Ectodermal cell (in vitro differentiated cells): ENCODE data around the gene NLRP7.
"Not testable (repeated sequence)": the region's sequence is repeated elsewhere in the genome, so short reads cannot be mapped to it uniquely, and the experiment has no call there.

Experiments used
- H3K27ac ChIP-seq: 2 replicates; pipeline ENCODE4 v1.7.0; 2013; ENCODE audit warnings: mild to moderate bottlenecking, low read depth, low read length; ENCODE audit not compliant: insufficient read depth, poor library complexity, severe bottlenecking
- H3K27me3 ChIP-seq: 2 replicates; pipeline ENCODE4 v1.7.0; 2013; ENCODE audit warnings: mild to moderate bottlenecking, low read length; ENCODE audit not compliant: insufficient read depth, control insufficient read depth, poor library complexity, severe bottlenecking
- H3K36me3 ChIP-seq: one replicate; pipeline ENCODE4 v1.7.0; 2013; ENCODE audit warnings: low read length; ENCODE audit not compliant: control insufficient read depth, insufficient read depth
- H3K4me1 ChIP-seq: one replicate; pipeline ENCODE4 v1.7.0; 2013; ENCODE audit warnings: low read length; ENCODE audit not compliant: control insufficient read depth, insufficient read depth
- H3K4me3 ChIP-seq: 2 replicates; pipeline ENCODE4 v1.7.0; 2013; ENCODE audit warnings: low read depth, low read length, control low read depth; ENCODE audit not compliant: insufficient read depth
- H3K9me3 ChIP-seq: 2 replicates; pipeline ENCODE4 v1.7.0; 2013; ENCODE audit warnings: mild to moderate bottlenecking, low read length, moderate library complexity; ENCODE audit not compliant: control insufficient read depth
- WGBS, 2 experiments: methylation state at CpG; one replicate each; pipeline ENCODE4 v1.1.7; 2013; ENCODE audit warnings: missing lambda C conversion rate in 2 of 2; 5-methylcytosine and 5-hydroxymethylcytosine counted together

The NLRP7 gene

GRCh38 chr19:54923276-54923675 lies 24.1 kb downstream of the NLRP7 start:
- H3K4me3 ChIP-seq: no peak overlapping the region
- no peaks in the 10 kb centered on the region for H3K27me3 ChIP-seq
- H3K4me1 ChIP-seq: no peaks in the 10 kb centered on the region
- no peaks in the 10 kb centered on the region for H3K36me3 ChIP-seq
- WGBS, 2 experiments: 89 to 90% methylated on average over 9 of the region's 9 CpGs
- H3K9me3 ChIP-seq: peaks cover 2% of the 10 kb centered on the region
- H3K27ac ChIP-seq: no peak overlapping the region

DNA sequence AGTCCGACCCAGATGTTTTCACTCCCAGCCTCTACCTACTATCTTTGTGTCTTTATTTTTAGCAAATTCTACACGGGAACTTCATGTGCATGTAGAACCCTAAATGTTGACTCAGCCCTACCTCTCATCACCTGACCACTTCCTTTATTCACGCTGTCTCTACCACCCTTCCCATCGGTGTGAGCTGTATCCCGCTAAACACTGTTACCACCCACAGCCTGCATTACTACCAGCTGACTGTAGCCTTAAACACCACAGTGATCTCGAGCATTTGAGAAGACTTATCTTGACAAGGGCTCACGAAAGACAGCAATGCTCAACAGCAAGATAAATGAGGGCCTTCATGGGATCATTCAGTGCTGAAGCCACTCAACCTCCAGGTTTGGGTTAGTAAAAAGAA lies 26.2 kb downstream of the NLRP7 start:
- Histone ChIP-seq H3K27ac (no peak overlapping the region), H3K4me1 (no peaks in the 10 kb centered on the region), H3K27me3 (no peaks in the 10 kb centered on the region), H3K9me3 (no peaks in the 10 kb centered on the region), H3K4me3 (no peak overlapping the region), H3K36me3 (no peaks in the 10 kb centered on the region)
- 86 to 88% methylated on average over 7 of the region's 7 CpGs for WGBS, 2 experiments

DNA sequence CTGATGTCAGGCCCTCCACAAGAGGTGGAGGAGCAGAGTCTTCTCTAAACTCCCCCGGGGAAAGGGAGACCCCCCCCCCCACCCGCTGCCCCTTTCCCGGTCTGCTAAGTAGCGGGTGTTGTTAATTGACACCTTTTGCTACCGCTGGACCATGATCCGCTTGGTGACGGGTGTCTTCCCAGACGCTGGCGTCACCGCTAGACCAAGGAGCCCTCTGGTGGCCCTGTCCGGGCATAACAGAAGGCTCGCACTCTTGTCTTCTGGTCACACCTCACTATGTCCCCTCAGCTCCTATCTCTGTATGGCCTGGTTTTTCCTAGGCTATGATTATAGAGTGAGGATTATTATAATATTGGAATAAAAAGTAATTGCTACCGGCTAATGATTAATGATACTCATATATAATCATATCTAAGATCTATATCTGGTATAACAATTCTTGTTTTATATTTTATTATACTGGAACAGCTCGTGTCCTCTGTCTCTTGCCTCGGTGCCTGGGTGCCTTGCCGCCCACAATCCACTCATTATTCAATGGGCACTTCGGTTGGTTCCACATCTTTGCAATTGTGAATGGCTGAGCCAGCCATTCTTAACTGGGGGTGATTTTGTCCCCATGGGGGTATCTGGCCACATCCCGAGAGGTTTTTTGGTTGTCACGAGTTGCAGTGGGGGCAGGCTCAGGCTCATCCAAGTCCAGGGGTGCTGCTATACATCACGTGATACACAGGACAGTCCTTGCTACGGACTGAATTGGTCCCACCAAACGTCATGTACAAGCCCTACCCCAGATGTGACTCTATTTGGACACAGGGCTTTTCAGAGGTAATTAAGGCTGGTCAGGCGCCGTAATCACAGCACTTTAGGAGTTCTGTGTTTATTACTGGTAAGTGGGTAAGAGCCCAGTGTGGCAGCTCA lies 27.4 kb downstream of the NLRP7 start:
- H3K27ac ChIP-seq, H3K36me3 ChIP-seq, H3K9me3 ChIP-seq, H3K27me3 ChIP-seq, H3K4me3 ChIP-seq, H3K4me1 ChIP-seq: not testable (repeated sequence)
- WGBS, 2 experiments: 58 to 88% methylated on average over 11 to 17 of the region's 24 CpGs

- no peaks in the 10 kb centered on the region for H3K9me3 ChIP-seq
- WGBS, 2 experiments: 86% methylated on average over 9 of the region's 9 CpGs
- no peak overlapping the region for H3K27ac ChIP-seq
- no peaks in the 10 kb centered on the region for H3K27me3 ChIP-seq
- no peak overlapping the region for H3K4me3 ChIP-seq
- H3K4me1 ChIP-seq: no peaks in the 10 kb centered on the region
- no peaks in the 10 kb centered on the region for H3K36me3 ChIP-seq
These were observed 28.8 kb downstream of the NLRP7 start for GRCh38 chr19:54918499-54918898.

- no peak overlapping the region for H3K4me3 ChIP-seq
- H3K36me3 ChIP-seq: no peaks in the 10 kb centered on the region
- 88% methylated on average over 11 of the region's 11 CpGs for WGBS, 2 experiments
These were observed 30.5 kb downstream of the NLRP7 start for GRCh38 chr19:54916822-54917221.

DNA sequence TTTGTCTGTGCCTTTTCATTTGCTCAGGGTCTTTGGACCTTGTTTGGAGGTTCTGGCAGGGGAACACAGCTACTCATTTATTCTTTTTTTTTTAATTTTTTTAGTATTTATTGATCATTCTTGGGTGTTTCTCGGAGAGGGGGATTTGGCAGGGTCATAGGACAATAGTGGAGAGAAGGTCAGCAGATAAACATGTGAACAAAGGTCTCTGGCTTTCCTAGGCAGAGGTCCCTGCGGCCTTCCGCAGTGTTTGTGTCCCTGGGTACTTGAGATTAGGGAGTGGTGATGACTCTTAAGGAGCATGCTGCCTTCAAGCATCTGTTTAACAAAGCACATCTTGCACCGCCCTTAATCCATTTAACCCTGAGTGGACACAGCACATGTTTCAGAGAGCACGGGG lies 39.4 kb downstream of the NLRP7 start:
- WGBS, 2 experiments: no CpG with 5 or more reads among the region's 5 CpGs
- H3K9me3 ChIP-seq, H3K27ac ChIP-seq, H3K27me3 ChIP-seq, H3K4me3 ChIP-seq, H3K36me3 ChIP-seq, H3K4me1 ChIP-seq: not testable (repeated sequence)

More at GRCh38 chr19:54916822-54917221, 30.5 kb downstream of the NLRP7 start:
- Histone ChIP-seq H3K9me3 (no peaks in the 10 kb centered on the region), H3K4me1 (no peaks in the 10 kb centered on the region), H3K27me3 (no peaks in the 10 kb centered on the region), H3K27ac (no peak overlapping the region)

DNA sequence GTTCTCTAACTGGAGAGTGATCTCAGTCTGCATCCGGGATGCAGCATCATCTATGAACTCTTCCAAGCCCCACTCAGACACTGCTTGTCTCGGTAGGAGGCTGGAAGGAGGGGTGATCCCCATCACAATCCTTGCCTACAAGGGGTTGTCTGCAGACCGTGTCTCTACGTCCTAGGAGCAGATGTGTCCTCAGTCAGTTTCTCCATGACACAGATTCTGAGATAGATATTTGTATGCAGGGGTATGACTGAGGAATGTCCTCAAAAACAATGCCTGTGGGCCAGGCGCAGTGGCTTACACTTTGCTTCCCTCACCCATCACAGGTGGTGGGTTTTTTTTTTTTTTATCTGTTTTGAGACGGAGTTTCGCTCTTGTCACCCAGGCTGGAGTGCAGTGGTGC lies 40.5 kb downstream of the NLRP7 start:
- H3K4me1 ChIP-seq: no peaks in the 10 kb centered on the region
- H3K36me3 ChIP-seq: no peaks in the 10 kb centered on the region
- no peaks in the 10 kb centered on the region for H3K27me3 ChIP-seq
- no peak overlapping the region for H3K27ac ChIP-seq
- H3K9me3 ChIP-seq: no peaks in the 10 kb centered on the region
- 85 to 91% methylated on average over 7 of the region's 7 CpGs for WGBS, 2 experiments
- H3K4me3 ChIP-seq: no peak overlapping the region

- Histone ChIP-seq H3K27ac (no peak within 1 kb of the TSS), H3K27me3 (no peaks in the 10 kb centered on the region), H3K36me3 (no peaks in the 10 kb centered on the region), H3K4me3 (no peak within 1 kb of the TSS), H3K9me3 (no peaks in the 10 kb centered on the region), H3K4me1 (no peaks in the 10 kb centered on the region)
- WGBS, 2 experiments: 78 to 81% methylated on average over 22 of the region's 22 CpGs
These were observed 41.4 kb downstream of the NLRP7 start, which contains the start of gene NCR1 for GRCh38 chr19:54905803-54906511. TSS of gene NCR1 (plus strand) at chr19:54906148. CDS start at chr19:54906188, 40 bp downstream.

GRCh38 chr19:54905421-54905802 lies 41.9 kb downstream of the NLRP7 start:
- 89 to 95% methylated on average over 5 of the region's 5 CpGs for WGBS, 2 experiments
- H3K9me3 ChIP-seq: no peaks in the 10 kb centered on the region
- H3K36me3 ChIP-seq: no peaks in the 10 kb centered on the region
- no peaks in the 10 kb centered on the region for H3K27me3 ChIP-seq
- no peak overlapping the region for H3K27ac ChIP-seq
- H3K4me3 ChIP-seq: no peak overlapping the region
- no peaks in the 10 kb centered on the region for H3K4me1 ChIP-seq

DNA sequence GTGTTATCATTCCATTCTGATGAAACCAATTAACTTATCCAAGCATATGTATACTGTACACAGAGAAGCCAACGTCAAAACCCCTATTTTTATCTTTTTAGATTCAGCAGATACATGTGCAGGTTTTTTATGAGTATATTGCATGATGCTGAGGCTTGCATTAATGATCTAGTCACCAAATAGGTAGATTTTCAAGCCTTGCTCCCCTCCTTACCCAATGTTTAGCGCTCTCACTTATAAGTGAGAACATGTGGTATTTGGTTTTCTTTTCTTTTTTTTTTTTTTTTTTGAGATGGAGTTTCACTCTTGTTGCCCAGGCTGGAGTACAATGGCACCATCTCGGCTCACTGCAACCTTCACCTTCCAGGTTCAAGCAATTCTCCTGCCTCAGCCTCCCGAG lies 43.1 kb downstream of the NLRP7 start:
- H3K36me3 ChIP-seq, H3K27ac ChIP-seq, H3K27me3 ChIP-seq, H3K4me3 ChIP-seq, H3K9me3 ChIP-seq, H3K4me1 ChIP-seq: not testable (repeated sequence)
- WGBS, 2 experiments: 88 to 91% methylated on average over 3 to 4 of the region's 4 CpGs
